Measurements from ENCODE around the gene TPGS2. TPM values are rescaled to one million over a fixed set of nuclear protein-coding genes. Genes with fewer than 3 reads are reported as not detected.

TPGS2 gene
- total and polyA plus RNA-seq, 3 donors from 2014 or later: 338 to 628 (median 546) TPM

DNA sequence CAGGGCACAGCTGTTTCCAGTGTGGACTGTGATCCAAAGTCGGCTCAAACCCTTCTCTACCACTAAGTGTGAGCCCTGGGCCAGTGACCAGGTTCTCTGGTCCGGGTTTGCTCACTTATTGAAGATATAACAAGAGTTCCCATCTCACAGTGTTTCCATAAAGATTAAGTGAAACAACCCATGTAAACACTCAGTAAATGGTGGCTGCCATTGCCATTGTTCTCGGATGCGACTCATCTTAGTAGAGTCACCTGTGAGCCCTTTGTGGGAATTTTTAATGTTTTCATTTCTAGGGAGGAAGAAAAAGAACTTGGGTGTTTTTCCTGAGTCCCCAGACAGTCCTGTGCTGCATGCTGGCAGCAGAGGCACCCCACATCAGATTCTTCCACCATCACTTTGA is 53.4 kb downstream of the TPGS2 start:
- Histone ChIP-seq H3K27me3 (no peaks in the 10 kb centered on the region), H3K36me3 (ENCODE audit: low read depth, missing control alignments) (no peaks in the 10 kb centered on the region), H3K4me3 (no peak overlapping the region), H3K9me3 (no peaks in the 10 kb centered on the region), H3K4me1 (no peaks in the 10 kb centered on the region), H3K27ac (no peak overlapping the region)
- no peak for DNase-seq
- WGBS, 2 donors: 89 to 95% methylated on average over 4 of the region's 4 CpGs
- intact Hi-C loops (cut with DNase I; ENCODE audit: low total_unique reads): no loop called here
- TF ChIP-seq, protein P1, sequence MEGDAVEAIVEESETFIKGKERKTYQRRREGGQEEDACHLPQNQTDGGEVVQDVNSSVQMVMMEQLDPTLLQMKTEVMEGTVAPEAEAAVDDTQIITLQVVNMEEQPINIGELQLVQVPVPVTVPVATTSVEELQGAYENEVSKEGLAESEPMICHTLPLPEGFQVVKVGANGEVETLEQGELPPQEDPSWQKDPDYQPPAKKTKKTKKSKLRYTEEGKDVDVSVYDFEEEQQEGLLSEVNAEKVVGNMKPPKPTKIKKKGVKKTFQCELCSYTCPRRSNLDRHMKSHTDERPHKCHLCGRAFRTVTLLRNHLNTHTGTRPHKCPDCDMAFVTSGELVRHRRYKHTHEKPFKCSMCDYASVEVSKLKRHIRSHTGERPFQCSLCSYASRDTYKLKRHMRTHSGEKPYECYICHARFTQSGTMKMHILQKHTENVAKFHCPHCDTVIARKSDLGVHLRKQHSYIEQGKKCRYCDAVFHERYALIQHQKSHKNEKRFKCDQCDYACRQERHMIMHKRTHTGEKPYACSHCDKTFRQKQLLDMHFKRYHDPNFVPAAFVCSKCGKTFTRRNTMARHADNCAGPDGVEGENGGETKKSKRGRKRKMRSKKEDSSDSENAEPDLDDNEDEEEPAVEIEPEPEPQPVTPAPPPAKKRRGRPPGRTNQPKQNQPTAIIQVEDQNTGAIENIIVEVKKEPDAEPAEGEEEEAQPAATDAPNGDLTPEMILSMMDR (IDR thresholded peaks at IDR 0.05): no peak
- no peak for TF ChIP-seq POLR2A (IDR thresholded peaks at IDR 0.05)

DNA sequence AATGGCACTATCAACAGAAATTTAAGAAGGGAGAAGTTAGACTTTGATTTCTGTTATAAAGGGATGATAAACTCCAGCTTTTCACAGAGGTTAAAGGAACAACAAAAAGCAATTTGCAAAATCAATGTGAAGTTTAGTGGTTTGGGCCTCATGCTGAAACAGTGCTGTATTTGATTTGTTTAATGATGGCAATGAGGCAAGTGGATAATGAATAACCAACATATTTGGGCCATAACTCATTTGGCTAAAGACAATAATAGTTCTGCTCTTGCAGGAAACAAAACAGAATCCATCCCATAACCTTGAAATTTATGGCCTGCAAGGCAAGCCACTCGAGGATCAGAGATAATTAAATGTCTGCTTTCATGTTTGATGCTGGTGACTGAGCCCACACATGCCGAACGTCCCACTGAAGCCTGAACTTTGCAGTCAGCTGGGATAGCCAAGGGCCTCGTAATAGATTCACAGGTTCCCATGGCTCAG is 56.5 kb downstream of the TPGS2 start:
- 53% methylated on average over 4 of the region's 4 CpGs for WGBS, 2 donors
- Histone ChIP-seq H3K4me3 (no peak overlapping the region), H3K4me1 (no peaks in the 10 kb centered on the region), H3K9me3 (no peaks in the 10 kb centered on the region), H3K27me3 (no peaks in the 10 kb centered on the region), H3K27ac (no peak overlapping the region), H3K36me3 (ENCODE audit: low read depth, missing control alignments) (no peaks in the 10 kb centered on the region)
- TF ChIP-seq, protein P1 (IDR thresholded peaks at IDR 0.05): no peak
- no peak for TF ChIP-seq POLR2A (IDR thresholded peaks at IDR 0.05)
- DNase-seq: no peak
- intact Hi-C loops (cut with DNase I; ENCODE audit: low total_unique reads): no loop called here

DNA sequence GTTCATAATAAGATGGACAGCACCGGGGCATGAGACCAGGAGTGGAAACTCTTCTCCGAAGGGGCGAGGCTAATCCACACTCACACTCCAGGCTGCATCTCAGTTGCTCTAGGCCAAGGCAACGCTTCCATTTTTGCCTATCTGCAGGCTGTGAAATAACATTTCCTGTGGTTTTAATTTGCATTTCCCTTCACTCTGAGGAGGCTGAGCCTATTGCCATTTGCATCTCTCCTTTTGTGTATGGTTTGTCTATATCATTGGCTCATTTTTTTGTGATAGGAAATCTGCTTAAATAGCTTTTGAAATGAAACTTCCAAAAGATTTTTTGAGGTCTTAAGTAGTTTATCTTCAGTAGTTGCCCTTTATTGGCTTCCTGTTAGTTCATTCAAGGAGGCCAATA is 57.6 kb downstream of the TPGS2 start:
- H3K4me1 ChIP-seq: no peaks in the 10 kb centered on the region
- DNase-seq: no peak
- intact Hi-C loops (cut with DNase I; ENCODE audit: low total_unique reads): no loop called here
- H3K4me3 ChIP-seq: no peak overlapping the region
- H3K27me3 ChIP-seq: no peaks in the 10 kb centered on the region
- H3K27ac ChIP-seq: no peak overlapping the region
- no peaks in the 10 kb centered on the region for H3K9me3 ChIP-seq
- no peaks in the 10 kb centered on the region for H3K36me3 ChIP-seq (ENCODE audit: low read depth, missing control alignments)
- 75 to 77% methylated on average over 4 of the region's 4 CpGs for WGBS, 2 donors
- TF ChIP-seq, protein P1 (IDR thresholded peaks at IDR 0.05): no peak
- no peak for TF ChIP-seq POLR2A (IDR thresholded peaks at IDR 0.05)

GRCh38 chr18:36770315-36770946 is 58.4 kb downstream of the TPGS2 start:
- no peak overlapping the region for H3K27ac ChIP-seq
- 78 to 89% methylated on average over 3 of the region's 3 CpGs for WGBS, 2 donors
- TF ChIP-seq POLR2A (IDR thresholded peaks at IDR 0.05): no peak
- TF ChIP-seq, protein P1 (IDR thresholded peaks at IDR 0.05): no peak

More at GRCh38 chr18:36770315-36770946, 58.4 kb downstream of the TPGS2 start:
- Histone ChIP-seq H3K9me3 (no peaks in the 10 kb centered on the region), H3K36me3 (ENCODE audit: low read depth, missing control alignments) (no peaks in the 10 kb centered on the region), H3K4me3 (no peak overlapping the region), H3K27me3 (no peaks in the 10 kb centered on the region), H3K4me1 (no peaks in the 10 kb centered on the region)
- intact Hi-C loops (cut with DNase I; ENCODE audit: low total_unique reads): no loop called here
- no peak for DNase-seq
